DOHH2 (cell line): Measurements from ENCODE around the gene RNASEH2C.

Experiments
- CTCF ChIP-seq: fragments of 200-600 bp; sonication (generic); IDR thresholded peaks from one replicate; pipeline ENCODE4 v1.5.1; 2014; ENCODE audit warnings: antibody characterized with exemption, mild to moderate bottlenecking, low read depth, low read length; ENCODE audit not compliant: poor library complexity, severe bottlenecking
- EZH2phosphoT487 ChIP-seq: fragments of 200-600 bp; sonication (generic); IDR thresholded peaks from 2 replicates; pipeline ENCODE4 v1.6.1; 2017; ENCODE audit warnings: borderline replicate concordance, mild to moderate bottlenecking, antibody characterized with exemption, low read length, moderate library complexity, mixed read lengths

- no peak for TF ChIP-seq CTCF
- no peak for TF ChIP-seq EZH2phosphoT487
Measured at GRCh38 chr11:65726660-65727059, 6.1 kb upstream of the RNASEH2C start.
